ENCODE results near the gene EPB42. TPM values are rescaled to one million over a fixed set of nuclear protein-coding genes. Genes with fewer than 3 reads are reported as not detected.

Gene EPB42
- total RNA-seq, 1 experiment from 2014 or later: not detected

DNA sequence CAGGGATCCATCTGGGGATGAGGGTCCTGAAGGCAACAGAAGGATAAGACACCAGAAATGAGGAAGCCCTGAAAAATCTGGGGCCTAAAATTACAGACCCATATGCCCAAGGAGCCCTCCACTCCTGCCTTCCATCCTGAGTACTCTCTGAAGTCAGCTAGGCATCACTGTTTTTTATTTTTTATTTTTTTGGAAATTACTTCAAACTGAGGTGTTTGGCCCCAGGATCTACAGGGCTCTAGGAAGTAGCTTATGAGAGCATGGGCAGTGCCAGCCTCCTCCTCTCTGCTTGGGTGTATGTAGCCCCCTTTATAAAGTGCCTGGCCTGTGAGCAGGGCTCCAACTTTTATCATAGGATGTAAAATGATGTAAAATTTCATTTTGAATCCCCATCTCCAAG lies 7.9 kb downstream of the EPB42 start:
- H4K91ac ChIP-seq (ENCODE audit: insufficient read length, low read depth, low read length): no peak overlapping the region
- no peak overlapping the region for H3K56ac ChIP-seq (ENCODE audit: insufficient read length, low read depth, low read length)
- Mint-ChIP-seq H3K36me3 (ENCODE audit: insufficient read depth in 1 of 3, low read depth in 3 of 3) (no peaks in the 10 kb centered on the region), H3K4me3 (no peak overlapping the region), H3K27me3 (ENCODE audit: low read depth) (peaks cover 8% of the 10 kb centered on the region), H3K27ac (no peak overlapping the region; a peak in 1 of 7 replicates), H3K4me1 (peaks cover 9 to 10% of the 10 kb centered on the region in 2 experiments), H3K9me3 (no peaks in the 10 kb centered on the region)
- H2AK5ac ChIP-seq (ENCODE audit: insufficient read length, low read length): no peak overlapping the region
- no peaks in the 10 kb centered on the region for H3K79me2 ChIP-seq (ENCODE audit: insufficient read depth, low read length)
- H3K23ac ChIP-seq (ENCODE audit: insufficient read length, low read depth, low read length): no peak overlapping the region
- H4K5ac ChIP-seq (ENCODE audit: insufficient read length, low read depth, low read length): no peak overlapping the region
- no peaks in the 10 kb centered on the region for H3K9me3 ChIP-seq (ENCODE audit: control insufficient read depth, low read depth, low read length)
- no peak overlapping the region for H3K4me2 ChIP-seq (ENCODE audit: insufficient read depth, insufficient read length, low read length)
- no peaks in the 10 kb centered on the region for H4K20me1 ChIP-seq (ENCODE audit: control insufficient read depth, insufficient read depth, insufficient read length)
- no peak overlapping the region for H3K27ac ChIP-seq (ENCODE audit: insufficient read length, low read depth, low read length)
- TF ChIP-seq, protein P1, sequence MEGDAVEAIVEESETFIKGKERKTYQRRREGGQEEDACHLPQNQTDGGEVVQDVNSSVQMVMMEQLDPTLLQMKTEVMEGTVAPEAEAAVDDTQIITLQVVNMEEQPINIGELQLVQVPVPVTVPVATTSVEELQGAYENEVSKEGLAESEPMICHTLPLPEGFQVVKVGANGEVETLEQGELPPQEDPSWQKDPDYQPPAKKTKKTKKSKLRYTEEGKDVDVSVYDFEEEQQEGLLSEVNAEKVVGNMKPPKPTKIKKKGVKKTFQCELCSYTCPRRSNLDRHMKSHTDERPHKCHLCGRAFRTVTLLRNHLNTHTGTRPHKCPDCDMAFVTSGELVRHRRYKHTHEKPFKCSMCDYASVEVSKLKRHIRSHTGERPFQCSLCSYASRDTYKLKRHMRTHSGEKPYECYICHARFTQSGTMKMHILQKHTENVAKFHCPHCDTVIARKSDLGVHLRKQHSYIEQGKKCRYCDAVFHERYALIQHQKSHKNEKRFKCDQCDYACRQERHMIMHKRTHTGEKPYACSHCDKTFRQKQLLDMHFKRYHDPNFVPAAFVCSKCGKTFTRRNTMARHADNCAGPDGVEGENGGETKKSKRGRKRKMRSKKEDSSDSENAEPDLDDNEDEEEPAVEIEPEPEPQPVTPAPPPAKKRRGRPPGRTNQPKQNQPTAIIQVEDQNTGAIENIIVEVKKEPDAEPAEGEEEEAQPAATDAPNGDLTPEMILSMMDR (conservative IDR thresholded peaks at IDR 0.05): no peak
- no peaks in the 10 kb centered on the region for H3K27me3 ChIP-seq (ENCODE audit: insufficient read depth, low read length)
- no peak overlapping the region for H2BK15ac ChIP-seq (ENCODE audit: low read depth, low read length)
- no peak overlapping the region for H3T11ph ChIP-seq (ENCODE audit: low read length)
- no peak overlapping the region for H2BK120ac ChIP-seq (ENCODE audit: low read depth, low read length, poor library complexity, severe bottlenecking)
- no peak overlapping the region for H2BK20ac ChIP-seq (ENCODE audit: low read depth, low read length, poor library complexity, severe bottlenecking)
- no peak overlapping the region for H4K8ac ChIP-seq (replicated peaks; ENCODE audit: insufficient read length, low read depth, low read length)
- H2AFZ ChIP-seq (ENCODE audit: low read length): no peak overlapping the region
- H3K4ac ChIP-seq (ENCODE audit: low read depth, low read length): no peak overlapping the region
- no peak overlapping the region for H3K14ac ChIP-seq (ENCODE audit: insufficient read depth, low read length)
- H2BK5ac ChIP-seq (ENCODE audit: insufficient read length, low read length): no peak overlapping the region
- H3K4me1 ChIP-seq (ENCODE audit: insufficient read depth, low read length): no peaks in the 10 kb centered on the region
- H3K23me2 ChIP-seq (ENCODE audit: insufficient read length, low read depth, low read length, poor library complexity, severe bottlenecking): no peaks in the 10 kb centered on the region
- H3K9ac ChIP-seq (ENCODE audit: extremely low read depth, insufficient read length, low read length): no peak overlapping the region
- H2BK12ac ChIP-seq (ENCODE audit: insufficient read length, low read depth, low read length): no peak overlapping the region
- DNase-seq: no peak
- H3K18ac ChIP-seq (ENCODE audit: insufficient read length, low read depth, low read length): no peak overlapping the region
- H3K79me1 ChIP-seq (ENCODE audit: insufficient read depth, low read depth, low read length, poor library complexity, severe bottlenecking): no peaks in the 10 kb centered on the region
